Testis (tissue), 3 donors: ENCODE measurements around the gene KLHL26. TPM values are rescaled to one million over a fixed set of nuclear protein-coding genes. Genes with fewer than 3 reads are reported as not detected.
A peak's percentile ranks its signal among the peaks of the same experiment; 100 is the strongest.

Experiments
- DNase-seq: peaks from one replicate; pipeline ENCODE4 v3.0.0-alpha.2; 2019
- H3K27ac ChIP-seq, 2 donors: fragments of 200-600 bp; sonication (generic); one replicate each; pipeline ENCODE4 v1.5.1; 2019
- H3K27me3 ChIP-seq: fragments of 200-600 bp; sonication (generic); one replicate; pipeline ENCODE4 v1.5.1; 2019
- H3K36me3 ChIP-seq: fragments of 200-600 bp; sonication (generic); one replicate; pipeline ENCODE4 v1.5.1; 2017; ENCODE audit warnings: low read depth; ENCODE audit errors: missing control alignments
- H3K4me1 ChIP-seq: fragments of 200-600 bp; sonication (generic); one replicate; pipeline ENCODE4 v1.5.1; 2019
- H3K4me3 ChIP-seq, 2 donors: fragments of 200-600 bp; sonication (generic); one replicate each; pipeline ENCODE4 v1.5.1; 2017 to 2019
- H3K9me3 ChIP-seq: fragments of 200-600 bp; sonication (generic); one replicate; pipeline ENCODE4 v1.5.1; 2017
- POLR2A ChIP-seq: fragments of 450-650 bp; IDR thresholded peaks from one replicate; pipeline ENCODE4 v1.6.1; 2017; ENCODE audit warnings: antibody characterized with exemption, mild to moderate bottlenecking, moderate library complexity
- WGBS, 2 donors: methylation state at CpG; one replicate each; pipeline ENCODE4 v1.1.5; 2018; 5-methylcytosine and 5-hydroxymethylcytosine counted together
- intact Hi-C: fragments of 100-400 bp; cut with DNase I; formaldehyde crosslinking; loops from one replicate; pipeline ENCODE4 v1.15.1; 2023; ENCODE audit warnings: low total_unique reads
- polyA plus RNA-seq: library from polyadenylated mRNA; stranded (reverse); fragments of 350-450 nt; fragmentation: Illumina TruSeq; extraction: RNeasy Lipid Tissue Mini Kit (QIAGEN cat#74804); gene quantifications from one replicate; pipeline ENCODE4 v1.2.3, GENCODE V29; 2014; ENCODE audit warnings: low read depth, low replicate concordance; ENCODE audit not compliant: insufficient read depth
- total RNA-seq, 2 donors: library from RNA; depleted of rRNA; stranded (reverse); fragments of >200 nt; gene quantifications; one replicate each; pipeline ENCODE4 v1.2.3, GENCODE V29; 2016
- TF ChIP-seq, protein P1 (sequence below), 3 experiments: fragments of 450-650 bp in 2 of 3; fragments of 200-600 bp in 1 of 3; sonication (generic) in 1 of 3; IDR thresholded peaks; one replicate each; pipeline ENCODE4 v1.5.1; 2016 to 2019; ENCODE audit warnings: antibody characterized with exemption in 3 of 3, mild to moderate bottlenecking in 2 of 3, moderate library complexity in 1 of 3

The KLHL26 gene
- total and polyA plus RNA-seq, 3 donors from 2014 or later, result 10.6 to 32.3 (median 16.5) TPM

DNA sequence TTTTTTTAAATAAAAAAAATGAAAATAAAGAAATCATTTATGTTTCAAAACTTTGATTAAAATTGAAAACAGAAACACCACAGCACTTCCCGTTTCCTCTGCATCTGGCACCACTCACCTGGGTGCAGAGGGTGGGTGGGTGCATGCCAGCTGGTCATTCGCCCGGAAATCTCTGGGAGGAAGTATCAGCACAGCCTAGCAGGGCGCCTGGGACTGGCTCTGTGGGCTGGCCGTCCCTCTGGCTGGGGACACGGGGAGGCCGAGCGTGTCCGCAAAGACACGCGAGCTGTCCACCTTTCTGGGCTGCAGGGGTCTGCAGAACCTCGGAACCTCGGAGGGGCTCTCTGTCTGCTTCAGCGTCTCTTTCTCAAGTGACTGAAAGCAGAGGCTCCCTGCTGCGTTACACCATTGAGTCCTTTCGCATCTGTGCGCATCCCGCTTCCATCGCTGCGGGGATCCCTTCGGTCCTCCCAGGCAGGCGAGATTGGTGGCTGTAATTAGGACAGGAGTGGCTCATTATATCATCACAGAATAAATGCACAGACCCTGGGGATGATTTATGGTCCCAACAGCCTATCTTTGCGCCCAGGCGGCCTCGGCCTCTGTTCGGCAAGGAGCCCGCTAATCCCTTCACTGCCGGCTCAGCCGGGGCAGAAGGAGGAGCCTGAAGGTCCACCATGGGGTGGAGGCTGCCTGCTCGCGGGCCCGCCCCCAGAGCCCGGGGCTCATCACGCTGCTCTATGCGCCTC is 63.8 kb downstream of the KLHL26 start:
- H3K27ac ChIP-seq, result no peak overlapping the region
- H3K27me3 ChIP-seq, result no peaks in the 10 kb centered on the region
- H3K9me3 ChIP-seq, result no peaks in the 10 kb centered on the region
- H3K4me1 ChIP-seq, result peaks cover 4% of the 10 kb centered on the region
- no peak overlapping the region for H3K4me3 ChIP-seq
- no peaks in the 10 kb centered on the region for H3K36me3 ChIP-seq
- no peak for TF ChIP-seq POLR2A
- TF ChIP-seq, protein P1, sequence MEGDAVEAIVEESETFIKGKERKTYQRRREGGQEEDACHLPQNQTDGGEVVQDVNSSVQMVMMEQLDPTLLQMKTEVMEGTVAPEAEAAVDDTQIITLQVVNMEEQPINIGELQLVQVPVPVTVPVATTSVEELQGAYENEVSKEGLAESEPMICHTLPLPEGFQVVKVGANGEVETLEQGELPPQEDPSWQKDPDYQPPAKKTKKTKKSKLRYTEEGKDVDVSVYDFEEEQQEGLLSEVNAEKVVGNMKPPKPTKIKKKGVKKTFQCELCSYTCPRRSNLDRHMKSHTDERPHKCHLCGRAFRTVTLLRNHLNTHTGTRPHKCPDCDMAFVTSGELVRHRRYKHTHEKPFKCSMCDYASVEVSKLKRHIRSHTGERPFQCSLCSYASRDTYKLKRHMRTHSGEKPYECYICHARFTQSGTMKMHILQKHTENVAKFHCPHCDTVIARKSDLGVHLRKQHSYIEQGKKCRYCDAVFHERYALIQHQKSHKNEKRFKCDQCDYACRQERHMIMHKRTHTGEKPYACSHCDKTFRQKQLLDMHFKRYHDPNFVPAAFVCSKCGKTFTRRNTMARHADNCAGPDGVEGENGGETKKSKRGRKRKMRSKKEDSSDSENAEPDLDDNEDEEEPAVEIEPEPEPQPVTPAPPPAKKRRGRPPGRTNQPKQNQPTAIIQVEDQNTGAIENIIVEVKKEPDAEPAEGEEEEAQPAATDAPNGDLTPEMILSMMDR (IDR thresholded peaks at IDR 0.05), result no peak
- peak; percentile 67 for DNase-seq
- WGBS, 2 donors, result 26 to 34% methylated on average over 9 to 35 of the region's 35 CpGs
- intact Hi-C loops, result no loop called here

DNA sequence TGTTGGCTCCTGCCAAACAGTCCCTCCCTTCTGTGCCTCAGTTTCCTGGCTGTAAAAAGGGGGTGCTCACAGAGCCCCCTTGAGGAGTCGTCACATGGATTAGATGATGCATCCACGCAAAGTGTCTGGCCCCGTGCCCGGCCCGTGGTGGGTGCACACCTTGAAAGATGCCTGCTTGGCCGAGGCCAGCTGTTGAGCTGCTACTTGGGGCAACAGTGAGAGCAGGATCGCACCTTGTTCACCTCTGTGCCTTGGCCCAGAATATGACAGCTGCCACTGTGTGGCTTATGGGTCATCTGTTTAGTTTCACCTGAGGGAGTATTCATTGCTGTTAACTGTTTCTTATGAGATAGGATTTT is 64.4 kb downstream of the KLHL26 start:
- no peaks in the 10 kb centered on the region for H3K9me3 ChIP-seq
- DNase-seq, result no peak

GRCh38 chr19:18704054-18704453 is 67.2 kb downstream of the KLHL26 start:
- intact Hi-C loops, result no loop called here
- no peaks in the 10 kb centered on the region for H3K36me3 ChIP-seq
- H3K4me3 ChIP-seq, result no peak overlapping the region
- 86 to 89% methylated on average over 4 of the region's 4 CpGs for WGBS, 2 donors
- TF ChIP-seq, protein P1 (IDR thresholded peaks at IDR 0.05), result no peak
- TF ChIP-seq POLR2A, result no peak
- DNase-seq, result no peak
- no peak overlapping the region for H3K27ac ChIP-seq
- H3K9me3 ChIP-seq, result no peaks in the 10 kb centered on the region
- H3K27me3 ChIP-seq, result no peaks in the 10 kb centered on the region
- H3K4me1 ChIP-seq, result peaks cover 4% of the 10 kb centered on the region

More for the DNA sequence above, 64.4 kb downstream of the KLHL26 start:
- intact Hi-C loops, result no loop called here
- no peak for TF ChIP-seq POLR2A
- TF ChIP-seq, protein P1 (IDR thresholded peaks at IDR 0.05), result no peak
- no peak overlapping the region for H3K4me3 ChIP-seq
- H3K27ac ChIP-seq, result no peak overlapping the region
- H3K27me3 ChIP-seq, result no peaks in the 10 kb centered on the region
- peaks cover 4% of the 10 kb centered on the region for H3K4me1 ChIP-seq
- whole genome bisulfite sequencing, 2 donors, result 50 to 65% methylated on average over 7 of the region's 7 CpGs
- no peaks in the 10 kb centered on the region for H3K36me3 ChIP-seq

GRCh38 chr19:18704971-18705370 is 68.1 kb downstream of the KLHL26 start:
- no peak overlapping the region for H3K4me3 ChIP-seq
- no peaks in the 10 kb centered on the region for H3K36me3 ChIP-seq
- intact Hi-C loops, result no loop called here
- no peaks in the 10 kb centered on the region for H3K9me3 ChIP-seq
- peaks cover 4% of the 10 kb centered on the region for H3K4me1 ChIP-seq
- H3K27me3 ChIP-seq, result no peaks in the 10 kb centered on the region
- WGBS, 2 donors, result 71 to 72% methylated on average over 7 of the region's 7 CpGs
- H3K27ac ChIP-seq, result no peak overlapping the region
- no peak for DNase-seq
- TF ChIP-seq, protein P1 (IDR thresholded peaks at IDR 0.05), result no peak
- no peak for TF ChIP-seq POLR2A
